GM12878 (cell line): ENCODE measurements around the gene BHLHA9. TPM values are rescaled to one million over a fixed set of nuclear protein-coding genes. Genes with fewer than 3 reads are reported as not detected.

Source experiments
- ATAC-seq: fragments of 200-7000 bp; cut with Tn5 transposase; 3 replicates; pipeline ENCODE4 v1.9.1; 2020; ENCODE audit warnings: mild to moderate bottlenecking, moderate library complexity
- BruUV-seq: library from RNA; stranded (reverse); fragments of 400-500 nt; replicated peaks from 2 replicates; lab custom pipeline; 2021; lab: Mats Ljungman, UMichigan
- CTCF ChIA-PET: fragments of 300-600 bp; sonication (Branson Sonifier 250); formaldehyde crosslinking; extraction: SDS; loops from one replicate; lab custom pipeline; 2021; ENCODE audit warnings: inconsistent platforms; lab: Yijun Ruan, JAX
- POLR2A ChIA-PET: fragments of 350-600 bp; formaldehyde crosslinking; extraction: SDS; loops from one replicate; lab custom pipeline; 2021; ENCODE audit warnings: inconsistent platforms; lab: Charles Lee
- RAD21 ChIA-PET: fragments of 300-600 bp; sonication (Branson Sonifier 250); formaldehyde crosslinking; loops from one replicate; lab custom pipeline; 2023; ENCODE audit warnings: antibody characterized with exemption; ENCODE audit not compliant: unreplicated experiment; lab: Charles Lee
- SMC1A ChIA-PET: fragments of 300-600 bp; sonication (Branson Sonifier 250); formaldehyde crosslinking; loops from one replicate; lab custom pipeline; 2023; ENCODE audit not compliant: unreplicated experiment, uncharacterized antibody; lab: Charles Lee
- DNase-seq: peaks from one replicate; pipeline ENCODE4 v3.0.0-alpha.2; 2011; ENCODE audit warnings: low read depth, low spot score
- FAIRE-seq: peaks from 3 replicates; lab custom pipeline; 2011; peaks lifted over from hg19 to GRCh38; lab: Jason Lieb, UNC
- H2AFZ ChIP-seq: 2 replicates; pipeline ENCODE4 v1.6.0; 2011; ENCODE audit warnings: low read depth, low read length, control low read depth; ENCODE audit not compliant: control insufficient read depth
- H3K27ac ChIP-seq: 2 replicates; pipeline ENCODE4 v1.5.1; 2011; ENCODE audit warnings: control low read depth; ENCODE audit not compliant: control insufficient read depth, insufficient read depth
- H3K27me3 ChIP-seq, 2 experiments: replicated peaks in 1 of 2; 2 replicates each; pipeline versions ENCODE4 v1.6.0 to v1.6.1; 2011; ENCODE audit warnings: low read length in 1 of 2; ENCODE audit not compliant: control insufficient read depth in 2 of 2, insufficient read depth in 2 of 2
- H3K36me3 ChIP-seq, 2 experiments: 2 replicates each; pipeline ENCODE4 v1.5.1; 2011; ENCODE audit warnings: low read length in 1 of 2; ENCODE audit not compliant: control insufficient read depth in 2 of 2, insufficient read depth in 2 of 2
- H3K4me1 ChIP-seq: 2 replicates; pipeline ENCODE4 v1.6.1; 2011; ENCODE audit warnings: mild to moderate bottlenecking, low read length, moderate library complexity, mixed read lengths; ENCODE audit not compliant: control insufficient read depth, insufficient read depth
- H3K4me2 ChIP-seq: 2 replicates; pipeline ENCODE4 v1.6.0; 2011; ENCODE audit warnings: control low read depth; ENCODE audit not compliant: control insufficient read depth, insufficient read depth
- H3K4me3 ChIP-seq: fragments of 200-600 bp; sonication (generic); 2 replicates; pipeline ENCODE4 v1.5.1; 2016
- H3K79me2 ChIP-seq: 2 replicates; pipeline ENCODE4 v1.6.0; 2011; ENCODE audit warnings: low read length; ENCODE audit not compliant: control insufficient read depth, insufficient read depth
- H3K9ac ChIP-seq: 2 replicates; pipeline ENCODE4 v1.8.0; 2011; ENCODE audit warnings: low read length, control low read depth, mixed read lengths; ENCODE audit not compliant: control insufficient read depth, insufficient read depth
- H3K9me3 ChIP-seq: replicated peaks from 3 replicates; pipeline ENCODE4 v1.5.1; 2011; ENCODE audit warnings: mild to moderate bottlenecking, low read length; ENCODE audit not compliant: control insufficient read depth, insufficient read depth
- H4K20me1 ChIP-seq: 2 replicates; pipeline ENCODE4 v1.6.0; 2011; ENCODE audit not compliant: control insufficient read depth, insufficient read depth
- BHLHE40 ChIP-seq, 2 experiments: fragments of 450-650 bp in 1 of 2; IDR thresholded peaks; 2 replicates each; pipeline ENCODE4 v1.6.1; 2011 to 2017; ENCODE audit warnings: low read depth in 2 of 2, borderline replicate concordance in 1 of 2, improper control_type of control experiment in 1 of 2, low read length in 1 of 2, mild to moderate bottlenecking in 1 of 2
- HCFC1 ChIP-seq: fragments of 150-350 bp; IDR thresholded peaks from 2 replicates; pipeline ENCODE4 v1.6.1; 2014; ENCODE audit warnings: low read length
- IKZF2 ChIP-seq, 2 experiments: fragments of 450-650 bp; IDR thresholded peaks; 2 replicates each; pipeline ENCODE4 v1.6.1; 2017; ENCODE audit warnings: mild to moderate bottlenecking in 2 of 2, moderate library complexity in 2 of 2
- IRF4 ChIP-seq: IDR thresholded peaks from 2 replicates; pipeline ENCODE4 v1.6.1; 2011; ENCODE audit warnings: low read depth, low read length
- JUNB ChIP-seq: IDR thresholded peaks from 2 replicates; pipeline ENCODE4 v1.6.1; 2016; ENCODE audit warnings: antibody characterized with exemption, mild to moderate bottlenecking
- LARP7 ChIP-seq: fragments of 450-650 bp; IDR thresholded peaks from 2 replicates; pipeline ENCODE4 v1.6.1; 2017; ENCODE audit warnings: mild to moderate bottlenecking
- MYC ChIP-seq: IDR thresholded peaks from 2 replicates; pipeline ENCODE4 v1.6.1; 2011; ENCODE audit warnings: mild to moderate bottlenecking, low read length, moderate library complexity, inconsistent platforms; ENCODE audit not compliant: insufficient read depth, insufficient replicate concordance, insufficient read length, severe bottlenecking
- NFXL1 ChIP-seq: fragments of 450-650 bp; IDR thresholded peaks from 2 replicates; pipeline ENCODE4 v1.6.1; 2017; ENCODE audit warnings: antibody characterized with exemption, mild to moderate bottlenecking, borderline replicate concordance
- NR2F1 ChIP-seq: fragments of 450-650 bp; conservative IDR thresholded peaks from 2 replicates; pipeline ENCODE4 v1.6.1; 2017; ENCODE audit warnings: mild to moderate bottlenecking
- RAD21 ChIP-seq: IDR thresholded peaks from 2 replicates; pipeline ENCODE4 v1.6.1; 2011; ENCODE audit warnings: mild to moderate bottlenecking, low read depth, low read length, moderate library complexity; ENCODE audit not compliant: insufficient read depth
- RFX5 ChIP-seq: IDR thresholded peaks from 2 replicates; pipeline ENCODE4 v1.6.1; 2011; ENCODE audit warnings: low read depth, low read length, improper control_type of control experiment
- SMC3 ChIP-seq: IDR thresholded peaks from 2 replicates; pipeline ENCODE4 v1.6.1; 2011; ENCODE audit warnings: low read length, improper control_type of control experiment, borderline replicate concordance
- SUZ12 ChIP-seq: fragments of 200-600 bp; sonication (generic); IDR thresholded peaks from one replicate; pipeline ENCODE4 v1.6.1; 2018; ENCODE audit warnings: antibody characterized with exemption, mild to moderate bottlenecking; ENCODE audit not compliant: unreplicated experiment
- YY1 ChIP-seq: IDR thresholded peaks from 2 replicates; pipeline ENCODE4 v1.6.1; 2011; ENCODE audit warnings: low read depth, mild to moderate bottlenecking, low read length
- WGBS: methylation state at CpG from one replicate; pipeline ENCODE4 v1.1.6; 2016; ENCODE audit warnings: low lambda C conversion rate; ENCODE audit not compliant: insufficient replicate concordance, insufficient coverage; ENCODE audit errors: missing lambda C conversion rate; 5-methylcytosine and 5-hydroxymethylcytosine counted together
- in situ Hi-C: fragments of 300-500 bp; cut with MboI; formaldehyde crosslinking; loops from 9 replicates; pipeline ENCODE4 v1.14.3; 2018; ENCODE audit warnings: mixed read lengths
- intact Hi-C: fragments of 100-400 bp; cut with micrococcal nuclease; formaldehyde crosslinking; loops from one replicate; pipeline ENCODE4 v1.14.2; 2022; ENCODE audit not compliant: unreplicated experiment
- polyA plus RNA-seq, 11 experiments: library from polyadenylated mRNA; depleted of rRNA in 4 of 11; unstranded in 6 of 11; stranded (reverse) in 5 of 11; fragments of >200 nt; fragmentation: Nextera tagmentation in 4 of 11; fragmentation: Illumina TruSeq in 1 of 11; extraction: Ambion mirVana in 4 of 11; extraction: Trizol in 1 of 11; gene quantifications; 1 replicate in 1 of 11; 2 replicates in 10 of 11; pipeline versions ENCODE4 v1.2.1 to v1.2.3, GENCODE V29; 2011 to 2016; ENCODE audit warnings: inconsistent platforms in 2 of 11, missing spikeins in 2 of 11, low read depth in 1 of 11
- total RNA-seq, 4 experiments: library from RNA; depleted of rRNA in 3 of 4; stranded (reverse); fragments of >200 nt in 3 of 4; fragmentation: Illumina TruSeq in 1 of 4; extraction: Trizol in 1 of 4; gene quantifications; 2 replicates each; pipeline versions ENCODE4 v1.2.1 to v1.2.3, GENCODE V29; 2013 to 2021
- TF ChIP-seq, protein P1 (sequence below): IDR thresholded peaks from 2 replicates; pipeline ENCODE4 v1.6.1; 2011; ENCODE audit warnings: mild to moderate bottlenecking, low read depth, low read length, moderate library complexity; ENCODE audit not compliant: insufficient replicate concordance
- TF ChIP-seq, protein P2 (sequence below), 3 experiments: IDR thresholded peaks in 2 of 3; conservative IDR thresholded peaks in 1 of 3; 2 replicates each; pipeline ENCODE4 v1.5.1; 2011; ENCODE audit warnings: low read depth in 3 of 3, low read length in 3 of 3, mild to moderate bottlenecking in 3 of 3, control low read depth in 2 of 3, moderate library complexity in 2 of 3, inconsistent platforms in 1 of 3, mixed read lengths in 1 of 3; ENCODE audit not compliant: control insufficient read depth in 2 of 3, insufficient read depth in 1 of 3; ENCODE audit errors: extremely low read depth in 1 of 3

Gene BHLHA9
- total and polyA plus RNA-seq, 10 of the 15 experiments (the other 5 are each of a cell fraction or from before 2014, with no cell fraction given) = not detected

DNA sequence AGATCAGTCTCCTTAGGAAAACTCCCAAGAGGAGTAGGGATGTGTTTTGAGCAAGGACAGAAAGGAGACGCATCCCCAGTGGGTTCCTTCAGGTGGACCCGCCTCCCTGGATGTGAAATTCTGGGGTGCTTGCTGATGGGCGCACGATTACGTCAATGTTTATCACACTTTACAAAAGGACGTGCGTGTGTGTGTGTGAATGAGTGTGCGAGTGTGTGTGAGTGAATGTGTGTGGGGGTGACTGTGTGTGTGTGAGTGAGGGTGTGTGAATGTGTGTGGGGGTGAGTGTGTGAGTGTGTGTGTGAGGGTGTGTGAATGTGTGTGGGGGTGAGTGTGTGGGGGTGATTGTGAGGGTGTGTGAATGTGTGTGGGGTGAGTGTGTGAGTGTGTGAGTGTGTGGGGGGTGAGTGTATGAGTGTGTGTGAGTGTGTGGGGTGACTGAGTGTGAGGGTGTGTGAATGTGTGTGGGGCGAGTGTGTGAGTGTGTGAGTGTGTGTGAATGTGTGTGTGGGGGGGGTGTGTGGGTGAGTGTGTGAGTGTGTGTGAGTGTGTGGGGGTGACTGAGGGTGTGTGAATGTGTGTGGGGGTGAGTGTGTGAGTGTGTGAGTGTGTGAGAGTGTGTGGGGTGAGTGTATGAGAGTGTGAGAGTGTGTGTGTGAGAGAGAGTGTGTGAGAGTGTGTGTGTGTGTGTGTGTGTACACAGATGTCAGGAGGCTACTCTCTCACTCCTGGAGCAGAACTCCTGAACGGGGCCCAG lies 5.1 kb downstream of the BHLHA9 start (continued):
- TF ChIP-seq SMC3 (no peak), RFX5 (no peak), LARP7 (no peak), JUNB (no peak), IRF4 (no peak), MYC (no peak), HCFC1 (no peak), SUZ12 (no peak), NR2F1 (no peak)
- TF ChIP-seq, protein P1, sequence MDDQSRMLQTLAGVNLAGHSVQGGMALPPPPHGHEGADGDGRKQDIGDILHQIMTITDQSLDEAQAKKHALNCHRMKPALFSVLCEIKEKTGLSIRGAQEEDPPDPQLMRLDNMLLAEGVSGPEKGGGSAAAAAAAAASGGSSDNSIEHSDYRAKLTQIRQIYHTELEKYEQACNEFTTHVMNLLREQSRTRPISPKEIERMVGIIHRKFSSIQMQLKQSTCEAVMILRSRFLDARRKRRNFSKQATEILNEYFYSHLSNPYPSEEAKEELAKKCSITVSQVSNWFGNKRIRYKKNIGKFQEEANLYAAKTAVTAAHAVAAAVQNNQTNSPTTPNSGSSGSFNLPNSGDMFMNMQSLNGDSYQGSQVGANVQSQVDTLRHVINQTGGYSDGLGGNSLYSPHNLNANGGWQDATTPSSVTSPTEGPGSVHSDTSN = peak; percentile 64
- TF ChIP-seq, all 136 proteins: peak for 3

DNA sequence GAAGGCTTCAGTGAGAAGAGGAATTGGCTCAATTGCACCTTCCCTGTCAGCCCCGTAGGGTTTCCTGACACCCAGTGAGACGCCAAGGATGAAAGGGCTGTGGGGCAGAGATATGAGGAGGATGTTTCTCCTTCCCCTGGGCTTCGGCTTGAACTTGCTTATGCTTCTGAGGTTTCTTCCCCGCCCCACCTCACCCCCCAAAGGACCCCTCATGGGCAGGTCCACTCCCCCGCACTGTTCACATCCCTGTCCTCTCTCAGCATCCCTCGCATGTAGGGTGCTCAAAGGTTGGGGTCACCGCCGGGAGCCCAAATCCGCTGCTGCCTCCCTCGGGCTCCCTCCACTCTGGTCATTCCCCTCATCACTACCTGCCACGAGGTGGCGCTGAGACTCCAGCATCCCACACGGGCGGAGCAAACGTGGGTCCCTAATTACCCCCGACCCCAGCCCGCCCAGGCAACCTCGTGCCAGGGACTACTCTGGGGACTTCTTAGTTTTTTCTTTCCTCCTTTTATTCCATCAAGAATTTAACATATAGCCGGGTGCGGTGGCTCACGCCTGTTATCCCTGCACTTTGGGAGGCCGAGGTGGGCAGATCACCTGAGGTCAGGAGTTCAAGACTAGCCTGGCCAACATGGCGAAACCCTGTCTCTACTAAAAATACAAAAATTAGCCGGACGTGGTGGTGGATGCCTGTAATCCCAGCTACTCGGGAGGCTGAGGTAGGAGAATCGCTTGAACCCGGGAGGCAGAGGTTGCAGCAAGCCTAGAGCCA lies 5.9 kb downstream of the BHLHA9 start:
- 28% methylated on average over 15 of the region's 28 CpGs for WGBS
- FAIRE-seq (no peak), ATAC-seq (peak; percentile 95), DNase-seq (no peak)
- no TSS peak for BruUV-seq
- H3K4me1 ChIP-seq = no peaks in the 10 kb centered on the region
- H4K20me1 ChIP-seq = no peaks in the 10 kb centered on the region
- peak overlapping the region; percentile 51 for H2AFZ ChIP-seq
- no peak overlapping the region for H3K4me3 ChIP-seq
- intact Hi-C loops = loop anchor here (1.0 to 10.0 kb wide), 3 partner anchors 56 to 369 kb away; partner anchors contain the start of genes RILP and SCARF1
- SMC1A ChIA-PET = no interaction called here
- H3K4me2 ChIP-seq = no peak overlapping the region
- no peaks in the 10 kb centered on the region; a peak in 1 of 4 replicates for H3K27me3 ChIP-seq
- no peak overlapping the region for H3K27ac ChIP-seq
- no peak overlapping the region for H3K9ac ChIP-seq
- RAD21 ChIA-PET = no interaction called here
- in situ Hi-C loops = no loop called here
- CTCF ChIA-PET = interaction anchor here (1.0 kb wide), 1 partner anchor 240 kb away, joined by 3 read pairs; the partner anchor contains the start of gene INPP5K
- no peaks in the 10 kb centered on the region for H3K79me2 ChIP-seq
- POLR2A ChIA-PET = no interaction called here
- H3K36me3 ChIP-seq = no peaks in the 10 kb centered on the region
- TF ChIP-seq NFXL1 (no peak), IKZF2 (IDR thresholded peaks at IDR 0.05) (no peak), SMC3 (peak; percentile 85), YY1 (0 out of 2 replicates have a peak, but pooled peaks have one; percentile 39), BHLHE40 (IDR thresholded peaks at IDR 0.05; ENCODE audit: borderline replicate concordance in 1 of 2, low read depth in 2 of 2, low read length in 1 of 2) (0 out of 4 replicates have a peak, but pooled peaks of 1 of the 2 experiments have one; percentile 5), RAD21 (peak; percentile 88)
- TF ChIP-seq, protein P2, sequence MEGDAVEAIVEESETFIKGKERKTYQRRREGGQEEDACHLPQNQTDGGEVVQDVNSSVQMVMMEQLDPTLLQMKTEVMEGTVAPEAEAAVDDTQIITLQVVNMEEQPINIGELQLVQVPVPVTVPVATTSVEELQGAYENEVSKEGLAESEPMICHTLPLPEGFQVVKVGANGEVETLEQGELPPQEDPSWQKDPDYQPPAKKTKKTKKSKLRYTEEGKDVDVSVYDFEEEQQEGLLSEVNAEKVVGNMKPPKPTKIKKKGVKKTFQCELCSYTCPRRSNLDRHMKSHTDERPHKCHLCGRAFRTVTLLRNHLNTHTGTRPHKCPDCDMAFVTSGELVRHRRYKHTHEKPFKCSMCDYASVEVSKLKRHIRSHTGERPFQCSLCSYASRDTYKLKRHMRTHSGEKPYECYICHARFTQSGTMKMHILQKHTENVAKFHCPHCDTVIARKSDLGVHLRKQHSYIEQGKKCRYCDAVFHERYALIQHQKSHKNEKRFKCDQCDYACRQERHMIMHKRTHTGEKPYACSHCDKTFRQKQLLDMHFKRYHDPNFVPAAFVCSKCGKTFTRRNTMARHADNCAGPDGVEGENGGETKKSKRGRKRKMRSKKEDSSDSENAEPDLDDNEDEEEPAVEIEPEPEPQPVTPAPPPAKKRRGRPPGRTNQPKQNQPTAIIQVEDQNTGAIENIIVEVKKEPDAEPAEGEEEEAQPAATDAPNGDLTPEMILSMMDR (IDR thresholded peaks at IDR 0.05 in 2 of 3, conservative IDR thresholded peaks at IDR 0.05 in 1 of 3; ENCODE audit: control insufficient read depth in 2 of 3, extremely low read depth in 1 of 3, insufficient read depth in 1 of 3, low read depth in 3 of 3, low read length in 3 of 3) = peak; percentile 68 to 92 (median 86)
- TF ChIP-seq, all 136 proteins: peak for 5
- no peaks in the 10 kb centered on the region for H3K9me3 ChIP-seq
